ENCODE results near the gene CDH24.

The CDH24 gene

GRCh38 chr14:23051141-23052057, 5.9 kb downstream of the CDH24 start:
- FAIRE-seq (no peak), DNase-seq (ENCODE audit: insufficient read length) (no peak)
- TF ChIP-seq POLR2A (IDR thresholded peaks at IDR 0.05; ENCODE audit: low read depth, low read length) (no peak), TAF1 (IDR thresholded peaks at IDR 0.05; ENCODE audit: borderline replicate concordance, low read depth, low read length) (no peak), POLR2AphosphoS5 (IDR thresholded peaks at IDR 0.05; ENCODE audit: low read depth, low read length) (no peak)

GRCh38 chr14:23049011-23049410, 8.3 kb downstream of the CDH24 start:
- no peak for FAIRE-seq
- DNase-seq (ENCODE audit: insufficient read length) = no peak
- TF ChIP-seq POLR2AphosphoS5 (IDR thresholded peaks at IDR 0.05; ENCODE audit: low read depth, low read length) (no peak), POLR2A (IDR thresholded peaks at IDR 0.05; ENCODE audit: low read depth, low read length) (no peak), TAF1 (IDR thresholded peaks at IDR 0.05; ENCODE audit: borderline replicate concordance, low read depth, low read length) (no peak)

GRCh38 chr14:23047751-23048693, 9.3 kb downstream of the CDH24 start:
- FAIRE-seq (no peak), DNase-seq (ENCODE audit: insufficient read length) (no peak)
- no peak for TF ChIP-seq TAF1 (IDR thresholded peaks at IDR 0.05; ENCODE audit: borderline replicate concordance, low read depth, low read length)

- TF ChIP-seq POLR2AphosphoS5 (IDR thresholded peaks at IDR 0.05; ENCODE audit: low read depth, low read length) (no peak), POLR2A (IDR thresholded peaks at IDR 0.05; ENCODE audit: low read depth, low read length) (no peak), TAF1 (IDR thresholded peaks at IDR 0.05; ENCODE audit: borderline replicate concordance, low read depth, low read length) (no peak)
- FAIRE-seq (no peak), DNase-seq (ENCODE audit: insufficient read length) (no peak)
These were observed 10.2 kb downstream of the CDH24 start for GRCh38 chr14:23047034-23047634.

GRCh38 chr14:23045419-23046357, 11.6 kb downstream of the CDH24 start:
- DNase-seq (ENCODE audit: insufficient read length) (no peak), FAIRE-seq (no peak)
- no peak for TF ChIP-seq POLR2AphosphoS5 (IDR thresholded peaks at IDR 0.05; ENCODE audit: low read depth, low read length)
- TF ChIP-seq POLR2A (IDR thresholded peaks at IDR 0.05; ENCODE audit: low read depth, low read length) = no peak

- TF ChIP-seq POLR2AphosphoS5 (IDR thresholded peaks at IDR 0.05; ENCODE audit: low read depth, low read length) = no peak
- TF ChIP-seq TAF1 (IDR thresholded peaks at IDR 0.05; ENCODE audit: borderline replicate concordance, low read depth, low read length) = no peak
- TF ChIP-seq POLR2A (IDR thresholded peaks at IDR 0.05; ENCODE audit: low read depth, low read length) = no peak
- no peak for FAIRE-seq
- no peak for DNase-seq (ENCODE audit: insufficient read length)
These were observed 12.5 kb downstream of the CDH24 start for GRCh38 chr14:23044840-23045239.

GRCh38 chr14:23043754-23044153, 13.6 kb downstream of the CDH24 start:
- FAIRE-seq (no peak), DNase-seq (ENCODE audit: insufficient read length) (no peak)
- no peak for TF ChIP-seq POLR2A (IDR thresholded peaks at IDR 0.05; ENCODE audit: low read depth, low read length)
- TF ChIP-seq TAF1 (IDR thresholded peaks at IDR 0.05; ENCODE audit: borderline replicate concordance, low read depth, low read length) = no peak
- no peak for TF ChIP-seq POLR2AphosphoS5 (IDR thresholded peaks at IDR 0.05; ENCODE audit: low read depth, low read length)

GRCh38 chr14:23043145-23043544, 14.2 kb downstream of the CDH24 start:
- FAIRE-seq = no peak
- no peak for DNase-seq (ENCODE audit: insufficient read length)
- TF ChIP-seq TAF1 (IDR thresholded peaks at IDR 0.05; ENCODE audit: borderline replicate concordance, low read depth, low read length) (no peak), POLR2AphosphoS5 (IDR thresholded peaks at IDR 0.05; ENCODE audit: low read depth, low read length) (no peak), POLR2A (IDR thresholded peaks at IDR 0.05; ENCODE audit: low read depth, low read length) (no peak)

- DNase-seq (ENCODE audit: insufficient read length) (no peak), FAIRE-seq (no peak)
- TF ChIP-seq POLR2A (IDR thresholded peaks at IDR 0.05; ENCODE audit: low read depth, low read length) (no peak), POLR2AphosphoS5 (IDR thresholded peaks at IDR 0.05; ENCODE audit: low read depth, low read length) (no peak), TAF1 (IDR thresholded peaks at IDR 0.05; ENCODE audit: borderline replicate concordance, low read depth, low read length) (no peak)
These were observed 15.0 kb downstream of the CDH24 start, which contains the start of gene PSMB11 for GRCh38 chr14:23042162-23042965. TSS of gene PSMB11 (plus strand) at chr14:23042212. CDS start at chr14:23042226, 14 bp downstream.

GRCh38 chr14:23041729-23042128, 15.6 kb downstream of the CDH24 start:
- no peak for FAIRE-seq

More at GRCh38 chr14:23041729-23042128, 15.6 kb downstream of the CDH24 start:
- DNase-seq (ENCODE audit: insufficient read length) = no peak
- no peak for TF ChIP-seq TAF1 (IDR thresholded peaks at IDR 0.05; ENCODE audit: borderline replicate concordance, low read depth, low read length)
- TF ChIP-seq POLR2A (IDR thresholded peaks at IDR 0.05; ENCODE audit: low read depth, low read length) = no peak
- TF ChIP-seq POLR2AphosphoS5 (IDR thresholded peaks at IDR 0.05; ENCODE audit: low read depth, low read length) = no peak
